ENCODE results near the gene CHAF1B. TPM values are rescaled to one million over a fixed set of nuclear protein-coding genes. Genes with fewer than 3 reads are reported as not detected.

The CHAF1B gene
- total and polyA plus RNA-seq, 2 of the 8 experiments (the other 6 are each of a cell fraction or from before 2014, with no cell fraction given): 11.8 to 23.1 TPM

GRCh38 chr21:36451506-36451905, 66.3 kb downstream of the CHAF1B start (continued):
- TF ChIP-seq CHD7 (IDR thresholded peaks at IDR 0.05; ENCODE audit: insufficient replicate concordance, low read length) (no peak), CHD2 (IDR thresholded peaks at IDR 0.05; ENCODE audit: low read length) (no peak), CBX8 (IDR thresholded peaks at IDR 0.05; ENCODE audit: borderline replicate concordance, low read depth, low read length) (no peak), SRF (IDR thresholded peaks at IDR 0.05; ENCODE audit: low read depth, low read length) (no peak)

All from H1 (cell line).